Stomach (tissue), 4 donors: Measurements from ENCODE around the gene CIAO3.

Experiments
- CTCF ChIP-seq, 7 experiments: fragments of 450-650 bp in 4 of 7; fragments of 200-600 bp in 3 of 7; sonication (generic) in 3 of 7; IDR thresholded peaks; one replicate each; pipeline ENCODE4 v1.5.1; 2016 to 2019; ENCODE audit warnings: antibody characterized with exemption in 7 of 7, control low read depth in 2 of 7, mild to moderate bottlenecking in 1 of 7
- POLR2A ChIP-seq, 4 donors: fragments of 450-650 bp; IDR thresholded peaks; one replicate each; pipeline ENCODE4 v1.6.1; 2016; ENCODE audit warnings: antibody characterized with exemption in 4 of 4, control low read depth in 2 of 4, mild to moderate bottlenecking in 1 of 4, moderate library complexity in 1 of 4

- TF ChIP-seq POLR2A (IDR thresholded peaks at IDR 0.05) (no peak), CTCF (IDR thresholded peaks at IDR 0.05) (no peak)
Observed at GRCh38 chr16:726188-726437, 14.7 kb downstream of the CIAO3 start.
